Measurements from ENCODE around the gene WDTC1.
A peak's percentile ranks its signal among the peaks of the same experiment; 100 is the strongest.

Gene WDTC1

GRCh38 chr1:27346991-27347624 is 112.7 kb downstream of the WDTC1 start:
- DNase-seq (ENCODE audit: low read depth) = no peak
- no peak overlapping the region for H3K4me3 ChIP-seq (ENCODE audit: control insufficient read depth, low read depth, low read length)
- TF ChIP-seq CTCF (conservative IDR thresholded peaks at IDR 0.05; ENCODE audit: control insufficient read depth, insufficient read depth, low read depth, low read length) = no peak

- no peak for DNase-seq (ENCODE audit: low read depth)
- H3K4me3 ChIP-seq (ENCODE audit: control insufficient read depth, low read depth, low read length) = peak overlapping the region; percentile 10
- no peak for TF ChIP-seq CTCF (conservative IDR thresholded peaks at IDR 0.05; ENCODE audit: control insufficient read depth, insufficient read depth, low read depth, low read length)
Observed at GRCh38 chr1:27348861-27349783, 114.7 kb downstream of the WDTC1 start.

- peak overlapping the region; percentile 10 for H3K4me3 ChIP-seq (ENCODE audit: control insufficient read depth, low read depth, low read length)
- peak; percentile 66 for DNase-seq (ENCODE audit: low read depth)
- no peak for TF ChIP-seq CTCF (conservative IDR thresholded peaks at IDR 0.05; ENCODE audit: control insufficient read depth, insufficient read depth, low read depth, low read length)
Observed at GRCh38 chr1:27349784-27350662, 115.6 kb downstream of the WDTC1 start.

GRCh38 chr1:27350663-27351540 is 116.5 kb downstream of the WDTC1 start:
- no peak for DNase-seq (ENCODE audit: low read depth)
- H3K4me3 ChIP-seq (ENCODE audit: control insufficient read depth, low read depth, low read length) = no peak overlapping the region
- TF ChIP-seq CTCF (conservative IDR thresholded peaks at IDR 0.05; ENCODE audit: control insufficient read depth, insufficient read depth, low read depth, low read length) = no peak

GRCh38 chr1:27351541-27352107 is 117.2 kb downstream of the WDTC1 start:
- no peak overlapping the region for H3K4me3 ChIP-seq (ENCODE audit: control insufficient read depth, low read depth, low read length)
- no peak for TF ChIP-seq CTCF (conservative IDR thresholded peaks at IDR 0.05; ENCODE audit: control insufficient read depth, insufficient read depth, low read depth, low read length)
- no peak for DNase-seq (ENCODE audit: low read depth)

Measured in fibroblast of mammary gland (primary cell).